Spleen (tissue), 11 donors: ENCODE data around the gene SDK1. TPM values are rescaled to one million over a fixed set of nuclear protein-coding genes. Genes with fewer than 3 reads are reported as not detected.

Source experiments
- DNase-seq: peaks from one replicate; pipeline ENCODE4 v3.0.0-alpha.2; 2020
- H3K27ac ChIP-seq, 8 donors: fragments of 200-600 bp; sonication (generic) in 7 of 8; 1 replicate in 4 of 8; 2 replicates in 4 of 8; pipeline versions ENCODE4 v1.5.0 to v1.8.0; 2016 to 2021; ENCODE audit warnings: inconsistent platforms in 4 of 8, mild to moderate bottlenecking in 4 of 8, moderate library complexity in 1 of 8
- H3K27me3 ChIP-seq, 7 donors: fragments of 200-600 bp; sonication (generic) in 6 of 7; replicated peaks in 1 of 7; 1 replicate in 4 of 7; 2 replicates in 3 of 7; pipeline versions ENCODE4 v1.5.0 to v1.8.0; 2016 to 2021; ENCODE audit warnings: inconsistent platforms in 3 of 7, mild to moderate bottlenecking in 1 of 7
- H3K36me3 ChIP-seq, 6 donors: fragments of 200-600 bp; sonication (generic) in 5 of 6; 1 replicate in 4 of 6; 2 replicates in 2 of 6; pipeline versions ENCODE4 v1.5.0 to v1.8.0; 2016 to 2021; ENCODE audit warnings: inconsistent platforms in 2 of 6
- H3K4me1 ChIP-seq, 6 donors: fragments of 200-600 bp; sonication (generic) in 5 of 6; 1 replicate in 3 of 6; 2 replicates in 3 of 6; pipeline versions ENCODE4 v1.5.0 to v1.8.0; 2016 to 2021; ENCODE audit warnings: inconsistent platforms in 3 of 6
- H3K4me3 ChIP-seq, 8 donors: fragments of 200-600 bp; sonication (generic) in 7 of 8; 1 replicate in 4 of 8; 2 replicates in 4 of 8; pipeline versions ENCODE4 v1.5.0 to v1.8.0; 2016 to 2021; ENCODE audit warnings: inconsistent platforms in 4 of 8, mild to moderate bottlenecking in 4 of 8, moderate library complexity in 2 of 8
- H3K9me3 ChIP-seq, 8 donors: fragments of 200-600 bp; sonication (generic) in 7 of 8; 1 replicate in 4 of 8; 2 replicates in 4 of 8; pipeline versions ENCODE4 v1.5.0 to v1.8.0; 2016 to 2021; ENCODE audit warnings: inconsistent platforms in 4 of 8
- CTCF ChIP-seq, 11 experiments: fragments of 200-600 bp in 7 of 11; fragments of 450-650 bp in 4 of 11; sonication (generic) in 4 of 11; IDR thresholded peaks in 8 of 11; conservative IDR thresholded peaks in 3 of 11; 1 replicate in 7 of 11; 2 replicates in 4 of 11; pipeline versions ENCODE4 v1.4.0 to v1.8.0; 2016 to 2021; ENCODE audit warnings: antibody characterized with exemption in 11 of 11, inconsistent platforms in 4 of 11, mild to moderate bottlenecking in 1 of 11
- POLR2A ChIP-seq, 3 donors: fragments of 450-650 bp; IDR thresholded peaks; one replicate each; pipeline ENCODE4 v1.5.1; 2017; ENCODE audit warnings: antibody characterized with exemption in 3 of 3, mild to moderate bottlenecking in 1 of 3
- POLR2AphosphoS5 ChIP-seq, 3 donors: sonication (generic); formaldehyde crosslinking; IDR thresholded peaks; one replicate each; pipeline ENCODE4 v1.5.1; 2017; ENCODE audit warnings: antibody characterized with exemption in 3 of 3
- WGBS, 5 donors: extraction: QIAGEN DNeasy Blood & Tissue Kit in 3 of 5; methylation state at CpG; one replicate each; pipeline versions ENCODE4 v1.1.5 to v1.1.7; 2013 to 2018; 5-methylcytosine and 5-hydroxymethylcytosine counted together
- intact Hi-C: fragments of 100-400 bp; cut with DNase I; formaldehyde crosslinking; loops from one replicate; pipeline ENCODE4 v1.15.0; 2023; ENCODE audit warnings: low total_unique reads
- polyA plus RNA-seq, 3 donors: library from polyadenylated mRNA; stranded (reverse); fragments of 200-250 nt; gene quantifications; one replicate each; pipeline ENCODE4 v1.2.1, GENCODE V29; 2013
- total RNA-seq, 7 donors: library from RNA; depleted of rRNA in 3 of 7; stranded (reverse); fragments of >200 nt in 3 of 7; fragmentation: NEBNext Ultra II Directional in 4 of 7; extraction: Animal tissue kit (Norgen Biotek cat#: 25700) in 4 of 7; gene quantifications; one replicate each; pipeline versions ENCODE4 v1.1.0 to v1.2.1, GENCODE V29; 2016 to 2021
- donor health status: healthy with polysubstance abuse.
- donor health status: DM: no; HTN: no; CAD: no; lungs with moderate emphysema.
- donor health status: DM: no; HTN: no; CAD: no.
- donor health status: Bipolar disorder and iron deficiency.
- donor health status: healthy.
- donor health status: DM: no; HTN: no; CAD: no.
- donor health status: DM: yes; HTN: yes; CAD: no.

SDK1 gene
- total and polyA plus RNA-seq, 10 donors: 3.2 to 54.1 (median 35.1) TPM

GRCh38 chr7:4048336-4048735, 747.3 kb downstream of the SDK1 start:
- 93 to 96% (median 94%) methylated on average over 14 of the region's 14 CpGs for WGBS, 5 donors
- intact Hi-C loops: no loop called here
- no peak for DNase-seq
- TF ChIP-seq POLR2A (IDR thresholded peaks at IDR 0.05) (no peak), CTCF (IDR thresholded peaks at IDR 0.05 in 8 of 11, conservative IDR thresholded peaks at IDR 0.05 in 3 of 11) (no peak), POLR2AphosphoS5 (IDR thresholded peaks at IDR 0.05) (no peak)
- Histone ChIP-seq H3K27me3 (no peaks in the 10 kb centered on the region), H3K9me3 (no peaks in the 10 kb centered on the region), H3K27ac (no peak overlapping the region), H3K36me3 (no peaks in the 10 kb centered on the region), H3K4me1 (no peaks in the 10 kb centered on the region), H3K4me3 (no peak overlapping the region)

- WGBS, 5 donors: 93 to 99% (median 96%) methylated on average over 11 to 13 of the region's 13 CpGs
- Histone ChIP-seq H3K27ac (no peak overlapping the region), H3K36me3 (no peaks in the 10 kb centered on the region), H3K4me3 (no peak overlapping the region), H3K27me3 (no peaks in the 10 kb centered on the region), H3K9me3 (no peaks in the 10 kb centered on the region), H3K4me1 (no peaks in the 10 kb centered on the region)
- intact Hi-C loops: no loop called here
- DNase-seq: no peak
- TF ChIP-seq POLR2AphosphoS5 (IDR thresholded peaks at IDR 0.05): no peak
- TF ChIP-seq CTCF (IDR thresholded peaks at IDR 0.05 in 8 of 11, conservative IDR thresholded peaks at IDR 0.05 in 3 of 11): no peak
- TF ChIP-seq POLR2A (IDR thresholded peaks at IDR 0.05): no peak
Observed at GRCh38 chr7:4049202-4049601, 748.1 kb downstream of the SDK1 start.

DNA sequence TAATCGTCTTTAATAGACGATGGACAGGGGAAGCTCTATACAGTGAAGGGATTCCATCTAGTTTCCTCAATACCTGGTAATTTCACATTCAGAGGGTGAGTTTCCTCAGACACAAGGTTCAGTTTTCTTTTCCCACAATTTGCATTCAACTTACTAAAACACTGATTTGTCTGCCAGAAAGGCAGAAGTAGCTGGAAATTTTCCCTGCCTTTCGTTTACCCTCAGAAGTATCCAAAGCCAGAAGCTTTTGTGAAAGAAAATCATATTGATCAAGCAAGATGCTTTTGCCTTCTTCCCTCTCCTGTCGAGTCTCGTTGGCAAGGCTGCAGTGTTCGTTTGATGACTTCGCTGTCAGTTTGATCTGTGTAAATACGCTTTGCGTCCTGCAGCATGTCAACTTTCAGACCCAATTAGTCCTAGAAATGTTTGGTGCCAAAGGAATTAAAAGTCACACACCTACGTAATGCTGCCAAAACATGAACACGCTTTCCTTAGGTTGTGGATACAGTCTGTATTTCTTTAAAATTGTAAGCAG, 749.1 kb downstream of the SDK1 start:
- no peaks in the 10 kb centered on the region for H3K9me3 ChIP-seq
- no peak overlapping the region for H3K27ac ChIP-seq
- no peak overlapping the region for H3K4me3 ChIP-seq
- H3K36me3 ChIP-seq: no peaks in the 10 kb centered on the region
- 91 to 94% (median 93%) methylated on average over 11 of the region's 11 CpGs for WGBS, 5 donors
- no peaks in the 10 kb centered on the region for H3K27me3 ChIP-seq
- H3K4me1 ChIP-seq: no peaks in the 10 kb centered on the region
- intact Hi-C loops: no loop called here
- TF ChIP-seq POLR2AphosphoS5 (IDR thresholded peaks at IDR 0.05) (no peak), POLR2A (IDR thresholded peaks at IDR 0.05) (no peak), CTCF (IDR thresholded peaks at IDR 0.05 in 8 of 11, conservative IDR thresholded peaks at IDR 0.05 in 3 of 11) (no peak)
- DNase-seq: no peak

GRCh38 chr7:4051696-4052095, 750.6 kb downstream of the SDK1 start:
- Histone ChIP-seq H3K36me3 (no peaks in the 10 kb centered on the region), H3K27ac (no peak overlapping the region), H3K9me3 (no peaks in the 10 kb centered on the region), H3K27me3 (peaks cover 0 to 6% (median 0%) of the 10 kb centered on the region in 7 donors), H3K4me1 (no peaks in the 10 kb centered on the region), H3K4me3 (no peak overlapping the region)
- WGBS, 5 donors: 87 to 92% (median 90%) methylated on average over 11 of the region's 11 CpGs
- intact Hi-C loops: no loop called here
- DNase-seq: no peak
- no peak for TF ChIP-seq CTCF (IDR thresholded peaks at IDR 0.05 in 8 of 11, conservative IDR thresholded peaks at IDR 0.05 in 3 of 11)
- TF ChIP-seq POLR2A (IDR thresholded peaks at IDR 0.05): no peak
- no peak for TF ChIP-seq POLR2AphosphoS5 (IDR thresholded peaks at IDR 0.05)
